HCT116 (cell line): Measurements from ENCODE around the gene GRM5. TPM values are rescaled to one million over a fixed set of nuclear protein-coding genes. Genes with fewer than 3 reads are reported as not detected.

ENCODE experiments used
- ATAC-seq: fragments of 200-7000 bp; cut with Tn5 transposase; 2 replicates; pipeline ENCODE4 v1.9.1; 2020; ENCODE audit warnings: mild to moderate bottlenecking, moderate library complexity
- BruUV-seq: library from RNA; stranded (reverse); fragments of 400-500 nt; replicated peaks from 2 replicates; lab custom pipeline; 2021; lab: Mats Ljungman, UMichigan
- CTCF ChIA-PET: fragments of 300-600 bp; sonication (Branson Sonifier 250); formaldehyde crosslinking; loops from one replicate; lab custom pipeline; 2021; ENCODE audit warnings: antibody characterized with exemption; lab: Charles Lee
- POLR2A ChIA-PET: fragments of 300-600, 350-600 bp; sonication (Branson Sonifier 250); formaldehyde crosslinking; loops from one replicate; lab custom pipeline; 2021; ENCODE audit warnings: antibody characterized with exemption; lab: Charles Lee
- RAD21 ChIA-PET, 2 experiments: fragments of 300-600 bp; sonication (Branson Sonifier 250); formaldehyde crosslinking; loops; one replicate each; lab custom pipeline; 2023; ENCODE audit warnings: low total read pairs in 2 of 2; ENCODE audit not compliant: uncharacterized antibody in 2 of 2, unreplicated experiment in 2 of 2, low non-redundant PET in 1 of 2; lab: Charles Lee
- DNase-seq: peaks from one replicate; pipeline ENCODE4 v3.0.0-alpha.2; 2010; ENCODE audit warnings: low read depth, low spot score
- H2AFZ ChIP-seq: fragments of 200-600 bp; shearing (Covaris generic), sonication (generic); 2 replicates; pipeline ENCODE4 v1.6.1; 2017; ENCODE audit warnings: low read depth, mixed run types, mixed read lengths, antibody characterized with exemption, low read length; ENCODE audit not compliant: poor library complexity, severe bottlenecking
- H3K27ac ChIP-seq: 2 replicates; pipeline ENCODE4 v1.5.1; 2012; ENCODE audit warnings: low read depth, low read length
- H3K27me3 ChIP-seq: fragments of 200-600 bp; sonication (generic); 2 replicates; pipeline ENCODE4 v1.6.1; 2016; ENCODE audit warnings: mixed run types, low read length, mixed read lengths; ENCODE audit not compliant: insufficient read depth
- H3K36me3 ChIP-seq, 2 experiments: fragments of 200-500 bp in 1 of 2; fragments of 200-600 bp in 1 of 2; sonication (Bioruptor generic) in 1 of 2; sonication (generic) in 1 of 2; 2 replicates each; pipeline versions ENCODE4 v1.5.1 to v1.6.1; 2014 to 2016; ENCODE audit warnings: low read length in 2 of 2, inconsistent platforms in 1 of 2, mixed read lengths in 1 of 2, mixed run types in 1 of 2; ENCODE audit not compliant: insufficient read depth in 2 of 2, control insufficient read depth in 1 of 2
- H3K4me1 ChIP-seq, 2 experiments: fragments of 200-600 bp in 1 of 2; sonication (generic) in 1 of 2; 2 replicates each; pipeline versions ENCODE4 v1.5.1 to v1.6.1; 2012 to 2017; ENCODE audit warnings: low read length in 2 of 2, inconsistent platforms in 1 of 2, mild to moderate bottlenecking in 1 of 2, mixed read lengths in 1 of 2, mixed run types in 1 of 2, moderate library complexity in 1 of 2; ENCODE audit not compliant: insufficient read depth in 2 of 2, control insufficient read depth in 1 of 2
- H3K4me2 ChIP-seq: fragments of 200-600 bp; sonication (generic); 2 replicates; pipeline ENCODE4 v1.6.1; 2017; ENCODE audit warnings: mixed run types, low read length, mixed read lengths
- H3K4me3 ChIP-seq, 2 experiments: fragments of 200-600 bp in 1 of 2; sonication (generic) in 1 of 2; replicated peaks in 1 of 2; 2 replicates each; pipeline ENCODE4 v1.5.1; 2011 to 2016; ENCODE audit warnings: low read length in 2 of 2, control low read depth in 1 of 2, low read depth in 1 of 2, mild to moderate bottlenecking in 1 of 2, mixed read lengths in 1 of 2, mixed run types in 1 of 2
- H3K79me2 ChIP-seq: fragments of 200-600 bp; sonication (generic); 2 replicates; pipeline ENCODE4 v1.6.1; 2017; ENCODE audit warnings: mild to moderate bottlenecking, mixed run types, low read length, moderate library complexity, mixed read lengths; ENCODE audit not compliant: insufficient read depth
- H3K9ac ChIP-seq: fragments of 200-600 bp; sonication (generic); 2 replicates; pipeline ENCODE4 v1.6.1; 2016; ENCODE audit warnings: low read length, mixed read lengths
- H3K9me2 ChIP-seq: fragments of 200-600 bp; sonication (generic), shearing (Covaris generic); 2 replicates; pipeline ENCODE4 v1.6.1; 2017; ENCODE audit warnings: mixed run types, mild to moderate bottlenecking, moderate library complexity; ENCODE audit not compliant: insufficient read depth
- H3K9me3 ChIP-seq, 2 experiments: fragments of 200-500 bp in 1 of 2; fragments of 200-600 bp in 1 of 2; sonication (Bioruptor generic) in 1 of 2; sonication (generic) in 1 of 2; 2 replicates each; pipeline ENCODE4 v1.6.1; 2014 to 2017; ENCODE audit warnings: low read length in 2 of 2, mixed read lengths in 2 of 2, inconsistent platforms in 1 of 2, low read depth in 1 of 2, mild to moderate bottlenecking in 1 of 2, mixed run types in 1 of 2, moderate library complexity in 1 of 2; ENCODE audit not compliant: control insufficient read depth in 1 of 2, insufficient read depth in 1 of 2
- H4K20me1 ChIP-seq: fragments of 200-600 bp; sonication (generic), shearing (Covaris generic); 2 replicates; pipeline ENCODE4 v1.6.1; 2017; ENCODE audit warnings: mixed run types, mild to moderate bottlenecking, moderate library complexity; ENCODE audit not compliant: insufficient read depth
- ATF3 ChIP-seq: IDR thresholded peaks from 2 replicates; pipeline ENCODE4 v1.6.1; 2012
- CBX3 ChIP-seq: IDR thresholded peaks from 2 replicates; pipeline ENCODE4 v1.6.1; 2012; ENCODE audit warnings: low read depth
- CEBPB ChIP-seq: IDR thresholded peaks from 2 replicates; pipeline ENCODE4 v1.6.1; 2012; ENCODE audit warnings: low read depth
- EGR1 ChIP-seq: IDR thresholded peaks from 2 replicates; pipeline ENCODE4 v1.6.1; 2012; ENCODE audit warnings: low read depth
- MAX ChIP-seq: IDR thresholded peaks from 2 replicates; pipeline ENCODE4 v1.6.1; 2012
- REST ChIP-seq: IDR thresholded peaks from 2 replicates; pipeline ENCODE4 v1.6.1; 2012; ENCODE audit warnings: low read depth
- SIN3A ChIP-seq: IDR thresholded peaks from 2 replicates; pipeline ENCODE4 v1.6.1; 2012; ENCODE audit warnings: low read depth
- SP1 ChIP-seq: IDR thresholded peaks from 2 replicates; pipeline ENCODE4 v1.6.1; 2012; ENCODE audit warnings: low read depth
- SRF ChIP-seq: IDR thresholded peaks from 2 replicates; pipeline ENCODE4 v1.6.1; 2012; ENCODE audit warnings: low read depth
- TCF7L2 ChIP-seq: IDR thresholded peaks from 2 replicates; pipeline ENCODE4 v1.7.0; 2011; ENCODE audit warnings: borderline replicate concordance, inconsistent platforms; ENCODE audit not compliant: insufficient read depth, insufficient read length; ENCODE audit errors: extremely low read depth
- YY1 ChIP-seq: IDR thresholded peaks from 2 replicates; pipeline ENCODE4 v1.6.1; 2011; ENCODE audit warnings: low read length, low read depth, moderate library complexity, mild to moderate bottlenecking; ENCODE audit not compliant: insufficient replicate concordance; ENCODE audit errors: extremely low read depth
- ZBTB33 ChIP-seq: IDR thresholded peaks from 2 replicates; pipeline ENCODE4 v1.6.1; 2011; ENCODE audit warnings: mild to moderate bottlenecking, low read length, moderate library complexity; ENCODE audit not compliant: insufficient replicate concordance; ENCODE audit errors: extremely low read depth
- ZNF274 ChIP-seq: fragments of 200-500 bp; sonication (Bioruptor generic); IDR thresholded peaks from 2 replicates; pipeline ENCODE4 v1.6.1; 2014; ENCODE audit warnings: mild to moderate bottlenecking, low read depth, low read length, inconsistent platforms
- intact Hi-C: fragments of 100-400 bp; cut with micrococcal nuclease; formaldehyde crosslinking; loops from 2 replicates; pipeline ENCODE4 v1.10.0; 2022
- total RNA-seq: library from RNA; stranded (reverse); gene quantifications from one replicate; pipeline ENCODE4 v1.2.1, GENCODE V29; 2021; ENCODE audit not compliant: unreplicated experiment

GRM5 gene
- total RNA-seq, 1 experiment from 2014 or later: not detected

- intact Hi-C loops: no loop called here
- Histone ChIP-seq H3K4me3 (no peak overlapping the region), H2AFZ (no peak overlapping the region), H3K4me2 (no peak overlapping the region), H3K9me2 (no peaks in the 10 kb centered on the region), H3K36me3 (no peaks in the 10 kb centered on the region), H3K9ac (no peak overlapping the region), H3K79me2 (no peaks in the 10 kb centered on the region), H3K9me3 (no peaks in the 10 kb centered on the region), H3K27me3 (no peaks in the 10 kb centered on the region), H3K27ac (no peak overlapping the region), H4K20me1 (no peaks in the 10 kb centered on the region), H3K4me1 (peaks cover 0 to 9% of the 10 kb centered on the region in 2 experiments; a peak in 1 of 4 replicates)
- BruUV-seq: no TSS peak
- CTCF ChIA-PET: no interaction called here
- TF ChIP-seq ZBTB33: no peak
- TF ChIP-seq SP1: no peak
- TF ChIP-seq CEBPB: no peak
- no peak for TF ChIP-seq REST
- TF ChIP-seq MAX: no peak
- TF ChIP-seq YY1: no peak
- TF ChIP-seq ATF3: no peak
- no peak for TF ChIP-seq CBX3
- no peak for TF ChIP-seq SRF
- TF ChIP-seq EGR1: no peak
- no peak for TF ChIP-seq TCF7L2
- no peak for TF ChIP-seq SIN3A
- TF ChIP-seq ZNF274: no peak
- no peak for ATAC-seq
- DNase-seq: no peak
- RAD21 ChIA-PET: no interaction called here
- POLR2A ChIA-PET: no interaction called here
Measured at GRCh38 chr11:88489030-88489429, 576.8 kb downstream of the GRM5 start.
